ENCODE measurements around the gene PODN. TPM values are rescaled to one million over a fixed set of nuclear protein-coding genes. Genes with fewer than 3 reads are reported as not detected.

PODN gene
- total RNA-seq, 1 experiment from 2014 or later: 0.17 TPM

GRCh38 chr1:53076165-53076564 lies 14.2 kb downstream of the PODN start:
- H2BK120ac ChIP-seq (ENCODE audit: low read depth, low read length, poor library complexity, severe bottlenecking): no peak overlapping the region
- H3K23me2 ChIP-seq (ENCODE audit: insufficient read length, low read depth, low read length, poor library complexity, severe bottlenecking): peaks cover 3% of the 10 kb centered on the region
- no peaks in the 10 kb centered on the region for H3K79me2 ChIP-seq (ENCODE audit: insufficient read depth, low read length)
- TF ChIP-seq CTCF (conservative IDR thresholded peaks at IDR 0.05): no peak
- no peak overlapping the region for H2BK12ac ChIP-seq (ENCODE audit: insufficient read length, low read depth, low read length)
- no peak overlapping the region for H3K14ac ChIP-seq (ENCODE audit: insufficient read depth, low read length)
- H3K27ac ChIP-seq (ENCODE audit: insufficient read length, low read depth, low read length): no peak overlapping the region
- no peak overlapping the region for H4K5ac ChIP-seq (ENCODE audit: insufficient read length, low read depth, low read length)
- H3K4ac ChIP-seq (ENCODE audit: low read depth, low read length): no peak overlapping the region
- H3K9me3 ChIP-seq (ENCODE audit: control insufficient read depth, low read depth, low read length): no peaks in the 10 kb centered on the region
- H2BK15ac ChIP-seq (ENCODE audit: low read depth, low read length): no peak overlapping the region
- H2AK5ac ChIP-seq (ENCODE audit: insufficient read length, low read length): no peak overlapping the region
- Mint-ChIP-seq H3K27ac (no peak overlapping the region), H3K4me1 (peaks cover 0 to 12% of the 10 kb centered on the region in 2 experiments; a peak in 2 of 4 replicates), H3K9me3 (no peaks in the 10 kb centered on the region), H3K36me3 (ENCODE audit: insufficient read depth in 1 of 3, low read depth in 3 of 3) (no peaks in the 10 kb centered on the region), H3K27me3 (ENCODE audit: low read depth) (no peaks in the 10 kb centered on the region; the same call in none of the 2 replicates), H3K4me3 (no peak overlapping the region)
- WGBS (ENCODE audit: extremely low coverage, insufficient read length, low lambda C conversion rate): no CpG with 5 or more reads among the region's 9 CpGs
- H4K91ac ChIP-seq (ENCODE audit: insufficient read length, low read depth, low read length): no peak overlapping the region
- no peak overlapping the region for H3K56ac ChIP-seq (ENCODE audit: insufficient read length, low read depth, low read length)
- no peaks in the 10 kb centered on the region for H4K20me1 ChIP-seq (ENCODE audit: control insufficient read depth, insufficient read depth, insufficient read length)
- no peak overlapping the region for H3K9ac ChIP-seq (ENCODE audit: extremely low read depth, insufficient read length, low read length)
- no peak overlapping the region for H3K23ac ChIP-seq (ENCODE audit: insufficient read length, low read depth, low read length)
- H4K8ac ChIP-seq (replicated peaks; ENCODE audit: insufficient read length, low read depth, low read length): no peak overlapping the region
- no peaks in the 10 kb centered on the region for H3K27me3 ChIP-seq (ENCODE audit: insufficient read depth, low read length)
- peak; percentile 18 for DNase-seq
- H2BK20ac ChIP-seq (ENCODE audit: low read depth, low read length, poor library complexity, severe bottlenecking): no peak overlapping the region
- no peak overlapping the region for H3K4me2 ChIP-seq (ENCODE audit: insufficient read depth, insufficient read length, low read length)
- H3K79me1 ChIP-seq (ENCODE audit: insufficient read depth, low read depth, low read length, poor library complexity, severe bottlenecking): no peaks in the 10 kb centered on the region
- H3T11ph ChIP-seq (ENCODE audit: low read length): no peak overlapping the region
- H2BK5ac ChIP-seq (ENCODE audit: insufficient read length, low read length): no peak overlapping the region
- H3K18ac ChIP-seq (ENCODE audit: insufficient read length, low read depth, low read length): no peak overlapping the region
- H3K4me1 ChIP-seq (ENCODE audit: insufficient read depth, low read length): no peaks in the 10 kb centered on the region
- H2AFZ ChIP-seq (ENCODE audit: low read length): no peak overlapping the region

Data from H9 (cell line).